GM21619 (cell line): ENCODE results near the gene PTCH2.
A peak's percentile ranks its signal among the peaks of the same experiment; 100 is the strongest.
"Not testable (repeated sequence)": the region's sequence is repeated elsewhere in the genome, so short reads cannot be mapped to it uniquely, and the experiment has no call there.

Experiments used
- ATAC-seq: cut with Tn5 transposase; IDR thresholded peaks from one replicate; pipeline ENCODE4 v1.9.1; 2021; ENCODE audit not compliant: unreplicated experiment

Gene PTCH2

DNA sequence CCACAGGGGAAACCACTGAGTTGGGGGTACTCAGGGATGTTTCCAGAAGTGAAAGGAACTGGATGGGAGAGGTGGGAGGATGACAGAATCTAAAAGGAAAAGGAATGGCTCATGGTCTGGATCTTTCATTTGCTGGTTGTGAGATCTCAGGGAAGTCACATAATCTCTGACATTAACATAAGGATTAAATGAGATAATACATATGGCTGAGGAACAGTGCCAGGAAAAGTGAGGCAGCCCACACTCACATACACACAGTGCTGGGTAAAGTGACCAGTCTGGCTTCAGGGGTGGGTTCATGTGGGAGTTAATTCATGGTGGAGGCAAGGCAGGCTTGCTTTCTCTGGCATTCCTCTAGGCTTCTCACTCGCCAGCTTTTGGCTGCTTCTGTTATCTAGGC is 3.9 kb upstream of the PTCH2 start:
- ATAC-seq, result no peak

- ATAC-seq, result no peak
Measured at GRCh38 chr1:44842486-44842861, 579 bp downstream of the PTCH2 start.

GRCh38 chr1:44839576-44839975 is 3.5 kb downstream of the PTCH2 start:
- ATAC-seq, result no peak

GRCh38 chr1:44838294-44838693 is 4.8 kb downstream of the PTCH2 start:
- not testable (repeated sequence) for ATAC-seq

DNA sequence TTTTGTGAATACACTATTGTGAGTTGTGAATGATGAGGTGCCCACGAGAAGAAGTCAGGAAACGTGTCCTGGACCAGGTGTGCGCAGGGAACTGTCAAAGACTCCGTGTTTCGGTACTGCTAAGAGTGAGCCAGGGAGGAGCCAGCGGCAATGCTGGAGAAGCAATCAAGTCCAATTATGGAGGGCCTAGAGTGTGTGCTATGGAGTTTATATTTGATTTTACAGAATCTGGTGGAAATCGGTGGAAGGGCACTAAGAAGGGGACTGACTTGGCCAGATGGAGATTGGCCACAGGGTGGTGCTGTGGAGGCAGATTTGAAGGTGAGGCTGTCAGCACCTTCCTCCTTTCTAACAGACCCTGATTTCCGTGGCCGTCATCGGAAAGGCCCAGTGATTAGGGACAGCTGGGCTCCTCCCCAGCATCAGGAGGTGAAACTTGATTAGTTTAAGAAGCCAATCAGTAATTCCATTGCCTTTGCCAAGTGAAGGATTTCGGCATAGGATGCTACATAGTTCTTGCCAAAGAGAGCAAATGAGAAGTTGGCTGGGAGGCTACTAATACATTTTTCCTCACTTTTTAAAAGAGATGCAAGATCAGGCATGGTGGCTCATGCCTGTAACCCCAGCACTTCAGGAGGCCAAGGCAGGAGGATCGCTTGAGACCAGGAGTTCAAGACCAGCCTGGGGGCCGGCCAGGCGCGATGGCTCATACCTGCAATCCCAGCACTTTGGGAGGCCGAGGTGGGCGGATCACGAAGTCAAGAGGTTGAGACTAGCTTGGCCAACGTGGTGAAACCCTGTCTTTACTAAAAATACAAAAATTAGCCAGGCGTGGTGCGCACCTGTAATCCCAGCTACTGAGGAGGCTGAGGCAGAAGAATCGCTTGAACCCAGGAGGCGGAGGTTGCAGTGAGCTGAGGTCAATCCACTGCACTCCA is 7.0 kb downstream of the PTCH2 start:
- peak; percentile 84 for ATAC-seq

GRCh38 chr1:44834328-44834727 is 8.7 kb downstream of the PTCH2 start:
- ATAC-seq, result no peak

DNA sequence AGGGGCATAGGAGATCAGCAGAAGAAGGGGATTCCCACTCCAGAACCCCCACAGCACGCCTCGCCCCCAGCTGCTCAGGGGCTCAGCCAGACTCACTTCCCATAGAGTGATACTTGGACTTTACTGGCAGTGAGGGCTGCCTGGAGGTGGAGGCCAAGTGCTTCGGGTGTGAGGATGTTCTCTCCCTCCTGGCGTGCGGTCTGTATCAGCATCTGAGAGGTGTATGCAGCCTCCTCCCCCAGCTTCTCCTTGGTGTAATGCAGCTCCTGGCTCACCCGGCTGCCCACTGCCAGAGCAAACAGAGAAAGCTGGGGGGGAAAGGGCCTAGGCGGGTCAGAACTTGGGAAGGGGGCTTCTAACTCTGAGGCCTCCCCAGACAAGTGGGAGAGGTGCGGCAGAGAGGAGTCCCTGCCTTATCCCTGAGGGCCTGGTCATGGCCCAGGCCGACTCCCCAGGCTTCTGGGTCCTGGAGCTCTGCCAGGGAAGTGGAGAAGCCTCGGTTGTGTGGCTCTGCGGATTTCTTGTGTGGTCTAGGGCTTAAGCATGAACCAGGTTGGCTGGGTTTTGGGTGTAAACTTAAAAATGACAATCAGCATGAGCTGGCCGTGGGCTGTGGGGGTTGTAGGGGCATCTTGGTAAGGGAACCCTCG is 10.9 kb downstream of the PTCH2 start:
- no peak for ATAC-seq

- no peak for ATAC-seq
Measured at GRCh38 chr1:44831516-44831915, 11.5 kb downstream of the PTCH2 start.

DNA sequence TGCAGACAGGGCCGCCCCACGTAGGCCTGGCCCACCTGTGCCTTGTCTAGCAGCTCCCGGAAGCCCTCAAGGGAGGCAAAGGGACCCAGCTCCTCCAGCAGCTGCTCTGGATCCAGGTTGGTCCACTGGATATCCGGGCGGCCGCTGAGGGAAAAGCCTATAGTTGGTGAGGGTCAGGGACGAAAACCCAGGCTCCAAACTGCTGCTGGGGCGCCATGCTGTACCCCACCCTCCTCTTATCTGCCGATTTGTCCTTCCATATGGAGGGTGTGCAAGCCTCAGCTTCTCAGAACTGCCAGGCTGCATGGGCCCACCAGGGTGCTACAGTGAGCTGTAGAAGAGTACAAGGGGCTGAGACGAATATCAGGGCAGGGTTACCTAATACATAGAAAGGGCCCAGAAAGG is 12.2 kb downstream of the PTCH2 start:
- ATAC-seq, result no peak

- no peak for ATAC-seq
Measured at GRCh38 chr1:44829506-44830384, 13.3 kb downstream of the PTCH2 start.

DNA sequence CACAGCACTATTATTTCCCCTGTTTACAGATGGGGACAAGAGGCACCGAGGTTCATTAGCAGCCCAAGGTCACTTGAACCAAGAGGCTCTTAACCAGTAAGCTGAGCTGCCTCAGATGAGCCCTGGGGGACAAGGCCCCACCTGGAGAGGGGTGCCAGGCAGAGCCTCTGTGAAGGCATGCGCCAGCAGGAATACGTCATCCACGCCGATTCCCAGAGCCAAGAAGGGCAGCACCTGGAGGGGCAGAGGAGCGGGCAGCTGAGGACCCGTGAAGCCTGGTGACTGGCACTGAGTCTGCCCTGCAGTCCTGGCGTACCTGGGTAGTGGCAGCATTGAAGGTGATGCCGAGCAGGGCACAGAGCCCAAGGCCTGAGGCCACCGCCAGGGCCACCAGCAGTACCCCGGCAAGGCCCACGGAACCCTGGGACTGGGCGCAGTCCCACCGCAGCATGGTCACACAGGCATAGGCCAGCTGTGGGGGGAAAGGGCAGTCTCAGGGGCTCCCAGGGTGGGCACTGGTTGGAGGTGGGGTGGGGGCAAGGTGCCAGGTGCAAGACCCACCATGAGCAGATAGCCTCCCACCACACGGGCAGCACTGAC is 14.1 kb downstream of the PTCH2 start:
- ATAC-seq, result no peak

DNA sequence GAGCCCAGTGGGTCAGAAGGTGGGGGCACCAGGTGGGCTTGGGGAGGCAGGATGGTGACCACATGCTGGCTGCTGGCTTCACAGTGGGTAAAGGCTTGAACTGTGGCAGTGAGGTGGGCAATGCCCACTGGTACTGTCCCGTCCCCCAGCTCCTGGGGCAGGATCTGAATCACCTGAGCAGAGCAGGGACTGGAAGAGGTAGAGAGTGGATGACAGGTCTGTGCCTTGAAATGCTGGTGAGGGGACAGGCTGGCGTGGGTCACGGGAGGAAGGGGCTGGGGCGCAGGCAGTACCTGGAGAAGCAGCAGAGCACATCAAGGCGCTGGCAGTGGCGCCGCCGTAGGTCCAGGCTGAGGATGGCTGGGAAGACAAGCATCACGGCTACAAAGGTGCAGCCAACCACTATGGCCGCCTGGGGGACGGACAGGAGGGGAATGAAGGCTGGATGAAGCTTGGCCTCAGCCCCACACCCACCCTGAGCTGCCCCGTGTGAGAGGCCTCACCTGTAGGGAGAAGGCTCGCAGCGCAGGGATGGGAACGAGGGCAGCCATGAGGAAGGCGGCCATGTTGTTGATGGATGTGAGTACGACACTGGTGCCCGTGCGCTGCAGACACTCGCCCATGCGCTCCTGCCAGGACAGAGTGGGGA is 14.9 kb downstream of the PTCH2 start:
- no peak for ATAC-seq

GRCh38 chr1:44827197-44828002 is 15.7 kb downstream of the PTCH2 start:
- ATAC-seq, result no peak

GRCh38 chr1:44826375-44827196 is 16.5 kb downstream of the PTCH2 start:
- ATAC-seq, result no peak

- ATAC-seq, result not testable (repeated sequence)
Measured at GRCh38 chr1:44824392-44824791, 18.7 kb downstream of the PTCH2 start.

GRCh38 chr1:44822981-44823451 is 20.0 kb downstream of the PTCH2 start:
- ATAC-seq, result no peak

- ATAC-seq, result no peak
Measured at GRCh38 chr1:44822131-44822701, 20.8 kb downstream of the PTCH2 start.

- ATAC-seq, result no peak
Measured at GRCh38 chr1:44821240-44821715, 21.8 kb downstream of the PTCH2 start.
